HepG2 (cell line): ENCODE results near the gene BAIAP3. TPM values are rescaled to one million over a fixed set of nuclear protein-coding genes. Genes with fewer than 3 reads are reported as not detected.

Experiments used
- AKAP8 ChIP-seq: sonication (generic); formaldehyde crosslinking; IDR thresholded peaks from 2 replicates; pipeline ENCODE4 v1.5.1; 2020; ENCODE audit warnings: mild to moderate bottlenecking, missing genetic modification reagents
- ARNT2 ChIP-seq: sonication (generic); formaldehyde crosslinking; IDR thresholded peaks from 2 replicates; pipeline ENCODE4 v1.8.0; 2022; ENCODE audit warnings: mild to moderate bottlenecking, low read depth, missing genetic modification reagents, moderate library complexity
- CSRNP1 ChIP-seq: sonication (generic); formaldehyde crosslinking; IDR thresholded peaks from 2 replicates; pipeline ENCODE4 v1.8.1; 2023; ENCODE audit warnings: mild to moderate bottlenecking, missing genetic modification reagents
- EED ChIP-seq: sonication (generic); formaldehyde crosslinking; IDR thresholded peaks from 2 replicates; pipeline ENCODE4 v1.5.0; 2020; ENCODE audit warnings: mild to moderate bottlenecking, missing genetic modification reagents
- FOXJ3 ChIP-seq: sonication (generic); formaldehyde crosslinking; IDR thresholded peaks from 2 replicates; pipeline ENCODE4 v1.4.0; 2020; ENCODE audit warnings: missing genetic modification reagents, mild to moderate bottlenecking, borderline replicate concordance
- HIC2 ChIP-seq: sonication (generic); formaldehyde crosslinking; IDR thresholded peaks from 2 replicates; pipeline ENCODE4 v1.9.0; 2022; ENCODE audit warnings: low read depth, missing genetic modification reagents
- MBNL3 ChIP-seq: fragments of 250-450 bp; sonication (Bioruptor Pico); conservative IDR thresholded peaks from 2 replicates; pipeline ENCODE4 v1.8.0; 2022; ENCODE audit warnings: mild to moderate bottlenecking, inconsistent platforms
- NFIC ChIP-seq: IDR thresholded peaks from 2 replicates; pipeline ENCODE4 v1.6.1; 2012; ENCODE audit warnings: mild to moderate bottlenecking, low read length, inconsistent platforms
- PAWR ChIP-seq: sonication (generic); formaldehyde crosslinking; IDR thresholded peaks from 2 replicates; pipeline ENCODE4 v1.4.0; 2020; ENCODE audit warnings: missing genetic modification reagents, mild to moderate bottlenecking, borderline replicate concordance
- RXRA ChIP-seq: sonication (generic); formaldehyde crosslinking; IDR thresholded peaks from 2 replicates; pipeline ENCODE4 v1.5.1; 2020; ENCODE audit warnings: missing genetic modification reagents
- SIN3B ChIP-seq: fragments of 150-350 bp; IDR thresholded peaks from 2 replicates; pipeline ENCODE4 v1.6.1; 2014; ENCODE audit warnings: low read length
- SMAD3 ChIP-seq: sonication (generic); formaldehyde crosslinking; IDR thresholded peaks from 2 replicates; pipeline ENCODE4 v1.4.0; 2020; ENCODE audit warnings: missing genetic modification reagents
- YEATS2 ChIP-seq: sonication (generic); formaldehyde crosslinking; IDR thresholded peaks from 2 replicates; pipeline ENCODE4 v1.4.0; 2020; ENCODE audit warnings: missing genetic modification reagents, borderline replicate concordance
- ZNF20 ChIP-seq: sonication (generic); formaldehyde crosslinking; IDR thresholded peaks from 2 replicates; pipeline ENCODE4 v1.4.0; 2020; ENCODE audit warnings: mild to moderate bottlenecking, moderate library complexity, missing genetic modification reagents
- ZNF44 ChIP-seq: sonication (generic); formaldehyde crosslinking; IDR thresholded peaks from 2 replicates; pipeline ENCODE4 v1.5.1; 2020; ENCODE audit warnings: mild to moderate bottlenecking, missing genetic modification reagents
- ZNF501 ChIP-seq: sonication (generic); formaldehyde crosslinking; IDR thresholded peaks from 2 replicates; pipeline ENCODE4 v1.5.1; 2020; ENCODE audit warnings: mild to moderate bottlenecking, moderate library complexity, missing genetic modification reagents
- ZNF564 ChIP-seq: sonication (generic); formaldehyde crosslinking; IDR thresholded peaks from 2 replicates; pipeline ENCODE4 v1.8.1; 2023; ENCODE audit warnings: mild to moderate bottlenecking, missing genetic modification reagents
- ZNF609 ChIP-seq: sonication (generic); formaldehyde crosslinking; IDR thresholded peaks from 2 replicates; pipeline ENCODE4 v1.4.0; 2020; ENCODE audit warnings: mild to moderate bottlenecking, missing genetic modification reagents, borderline replicate concordance
- ZNF629 ChIP-seq: sonication (generic); formaldehyde crosslinking; conservative IDR thresholded peaks from 2 replicates; pipeline ENCODE4 v1.5.0; 2020; ENCODE audit warnings: missing genetic modification reagents
- ZSCAN9 ChIP-seq: IDR thresholded peaks from 2 replicates; pipeline ENCODE4 v1.6.1; 2016; ENCODE audit warnings: borderline replicate concordance
- polyA plus RNA-seq, 8 experiments: library from polyadenylated mRNA; depleted of rRNA in 3 of 8; stranded (reverse) in 7 of 8; unstranded in 1 of 8; fragments of >200 nt; fragmentation: Illumina TruSeq in 4 of 8; extraction: Trizol in 4 of 8; gene quantifications; 2 replicates each; pipeline versions ENCODE4 v1.2.1 to v1.2.3, GENCODE V29; 2011 to 2016; ENCODE audit warnings: low read depth in 4 of 8, missing spikeins in 1 of 8, mixed read lengths in 1 of 8; ENCODE audit not compliant: insufficient read depth in 1 of 8
- total RNA-seq, 5 experiments: library from RNA; depleted of rRNA; stranded (reverse); fragments of >200 nt; fragmentation: Illumina TruSeq; extraction: Trizol; gene quantifications; 2 replicates each; pipeline ENCODE4 v1.2.3, GENCODE V29; 2016; ENCODE audit warnings: low read depth in 1 of 5

Gene BAIAP3
- total and polyA plus RNA-seq, 2 of the 13 experiments (the other 11 are each of a cell fraction or from before 2014, with no cell fraction given) = 3.2 to 5.7 TPM

GRCh38 chr16:1343428-1344242, 10.2 kb downstream of the BAIAP3 start (continued):
- TF ChIP-seq ARNT2 (no peak), ZNF564 (CRISPR knock-in tag) (no peak), FOXJ3 (no peak), SMAD3 (CRISPR knock-in tag) (no peak), ZNF609 (CRISPR knock-in tag) (0 out of 2 replicates have a peak, but pooled peaks have one; percentile 11), YEATS2 (CRISPR knock-in tag) (no peak), CSRNP1 (CRISPR knock-in tag) (no peak), NFIC (no peak), SIN3B (no peak), RXRA (CRISPR knock-in tag) (0 out of 2 replicates have a peak, but pooled peaks have one; percentile 4), ZNF44 (CRISPR knock-in tag) (no peak), PAWR (CRISPR knock-in tag) (no peak), AKAP8 (CRISPR knock-in tag) (no peak), ZNF629 (no peak), MBNL3 (no peak), ZSCAN9 (CRISPR knock-in tag) (no peak), HIC2 (CRISPR knock-in tag) (0 out of 2 replicates have a peak, but pooled peaks have one; percentile 38), EED (no peak), ZNF501 (CRISPR knock-in tag) (no peak), ZNF20 (CRISPR knock-in tag) (no peak)
